Retina (tissue), 1 donor: ENCODE measurements around the gene RAC3.
A peak's percentile ranks its signal among the peaks of the same experiment; 100 is the strongest.

ENCODE experiments used
- DNase-seq: peaks from one replicate; pipeline ENCODE4 v3.0.0-alpha.2; 2016

Gene RAC3

DNA sequence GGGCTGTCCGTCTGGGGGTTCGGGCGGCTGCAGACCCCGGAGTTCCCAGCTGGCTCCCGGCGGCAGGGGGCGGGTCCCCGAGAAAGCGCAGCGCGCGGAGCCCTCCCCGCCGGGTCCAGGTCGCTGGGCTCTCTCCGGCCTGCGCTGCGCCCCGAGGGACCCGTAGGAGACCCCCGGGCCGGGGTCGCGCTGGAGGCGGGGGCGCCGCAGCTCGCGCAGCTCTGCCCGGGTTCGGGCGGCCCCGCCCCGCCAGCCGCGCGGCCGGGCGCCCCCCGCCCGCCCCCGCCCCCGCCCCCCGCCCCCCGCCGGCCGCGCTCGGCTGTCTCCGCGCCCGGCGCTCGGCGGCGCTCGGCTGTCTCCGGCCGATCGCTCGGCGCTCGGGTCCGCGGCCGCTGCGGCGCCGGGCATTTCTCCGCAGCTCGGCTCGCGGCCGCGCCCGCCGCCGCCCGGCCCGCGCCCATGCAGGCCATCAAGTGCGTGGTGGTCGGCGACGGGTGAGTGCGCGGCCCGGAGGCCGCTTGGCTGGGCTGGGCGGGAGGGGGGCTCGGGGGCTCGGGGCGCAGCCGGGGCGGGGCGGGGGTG, at the start of gene RAC3:
Gene RAC3, plus strand, starts transcription at position 376 of the 582 bp plus-strand sequence. Its CDS starts 84 bp downstream, at position 460.
- no peak for DNase-seq

- no peak for DNase-seq
These were observed 48.4 kb upstream of the RAC3 start for GRCh38 chr17:81983011-81983638.

- DNase-seq: no peak
These were observed 47.7 kb upstream of the RAC3 start for GRCh38 chr17:81983639-81984373.

GRCh38 chr17:81984773-81985410, 46.6 kb upstream of the RAC3 start:
- no peak for DNase-seq

- no peak for DNase-seq
These were observed 44.9 kb upstream of the RAC3 start for GRCh38 chr17:81986606-81987005.

GRCh38 chr17:81987161-81987770, 44.2 kb upstream of the RAC3 start:
- no peak for DNase-seq

- no peak for DNase-seq
These were observed 40.4 kb upstream of the RAC3 start for GRCh38 chr17:81990836-81991683.

DNA sequence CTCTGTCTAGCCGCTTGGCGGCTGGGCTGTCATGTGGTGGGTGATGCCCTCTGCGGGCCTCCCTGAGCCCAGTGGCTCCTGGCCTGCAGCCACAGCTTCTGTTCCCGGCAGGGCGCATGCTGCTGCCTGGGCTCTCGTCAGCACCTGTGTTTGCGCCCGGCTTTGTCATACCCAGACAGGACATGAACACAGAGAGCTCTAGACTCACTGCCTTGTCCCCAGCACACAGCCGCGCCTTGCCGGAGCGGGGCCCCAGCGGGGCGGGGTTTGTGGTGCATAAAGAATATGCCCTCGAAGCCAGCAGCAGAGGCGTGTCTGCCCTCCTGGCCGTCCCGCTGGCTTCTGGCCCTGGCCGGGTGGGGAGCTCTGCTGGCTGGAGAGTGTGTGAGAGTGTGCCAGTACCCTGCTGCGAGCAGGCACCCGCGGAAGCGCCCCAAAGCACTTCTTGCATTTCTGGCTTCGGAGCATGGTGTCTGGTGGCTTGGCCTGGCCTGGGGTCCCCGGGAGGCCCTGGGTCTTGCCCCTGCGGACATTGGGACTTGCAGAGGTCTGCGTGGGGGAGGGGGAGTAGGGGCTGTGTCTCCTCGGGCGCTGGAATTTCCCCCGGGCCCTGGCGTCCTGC, 39.7 kb upstream of the RAC3 start:
- DNase-seq: peak; percentile 88

DNA sequence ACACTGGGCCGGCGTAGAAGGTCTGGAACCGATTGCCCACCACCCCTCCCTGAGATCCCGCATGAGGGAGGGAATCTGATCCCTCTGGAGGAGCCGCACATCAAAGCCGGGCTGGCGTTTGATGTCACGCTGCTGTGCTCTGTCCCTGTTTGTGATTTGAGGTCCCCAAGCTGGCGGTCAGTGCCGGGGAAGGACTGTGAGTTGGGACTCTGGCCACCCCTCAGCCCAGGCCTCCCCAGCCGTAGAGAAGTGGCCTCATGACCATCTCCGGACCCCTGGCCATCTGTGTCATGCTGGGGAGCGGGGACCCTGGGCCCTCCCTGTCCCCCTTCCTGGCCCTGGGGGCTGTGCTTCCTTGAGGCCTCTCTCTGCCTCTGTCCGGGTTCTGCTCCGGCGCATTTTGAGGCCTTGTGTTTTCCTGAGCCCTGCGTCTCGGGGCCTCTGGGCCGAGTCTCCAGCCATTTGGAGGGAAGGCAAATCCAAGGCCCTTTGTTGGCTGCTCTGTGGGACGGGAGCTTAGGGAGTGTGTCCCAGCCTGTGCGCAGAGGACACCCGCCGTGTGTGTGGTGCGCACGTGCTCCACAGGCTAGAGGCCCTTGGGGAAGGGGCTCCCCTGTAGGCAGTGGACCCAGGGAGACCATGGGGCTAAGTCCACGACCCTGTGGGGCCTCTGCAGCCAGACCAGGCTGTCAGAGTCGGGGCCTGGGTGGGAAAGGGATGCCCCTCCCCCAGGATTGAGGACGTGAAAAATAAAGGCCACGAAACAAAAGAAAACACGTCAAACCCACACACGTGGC, 39.0 kb upstream of the RAC3 start:
- DNase-seq: peak; percentile 69

DNA sequence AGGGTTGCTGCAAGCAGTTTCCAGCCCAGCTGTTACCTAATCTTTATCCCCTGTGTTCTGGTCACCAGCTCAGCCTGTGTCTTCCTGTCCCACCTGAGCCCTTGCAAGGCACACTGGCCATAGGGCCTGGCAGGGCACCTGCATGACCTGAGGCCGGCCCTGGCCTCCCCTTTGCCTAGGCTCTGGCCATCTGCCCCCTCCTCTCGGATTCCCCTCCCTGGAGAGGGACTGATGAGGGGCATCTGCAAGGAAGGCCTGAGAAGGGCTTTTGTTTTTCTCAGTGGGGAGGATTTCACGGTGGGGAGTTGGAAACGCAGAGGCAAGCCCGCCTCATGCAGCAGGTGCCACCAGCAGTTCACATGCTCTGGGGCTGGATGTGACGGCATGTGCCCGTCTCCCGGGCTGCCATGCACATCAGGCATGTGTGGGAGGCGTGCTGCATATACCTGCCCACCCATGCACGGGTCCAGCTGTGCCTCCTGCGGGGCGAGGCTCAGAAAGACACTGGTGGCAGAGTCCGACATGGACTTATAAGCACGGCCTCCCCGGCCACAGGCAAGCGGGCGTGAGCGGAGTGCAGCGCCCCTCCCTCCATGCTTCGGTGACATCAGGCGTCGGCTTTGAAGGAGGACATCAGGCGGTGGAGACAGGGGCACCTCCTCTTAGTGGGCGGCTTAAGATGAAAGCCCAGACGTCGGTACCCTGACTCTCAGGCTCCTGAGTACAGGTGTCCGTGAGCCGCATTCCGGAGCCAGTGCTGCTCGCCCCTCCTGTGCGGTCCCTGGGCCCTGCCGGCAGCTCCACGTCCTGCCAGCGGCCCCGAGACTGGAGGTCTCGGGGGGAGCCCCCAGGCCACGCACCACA, 37.5 kb upstream of the RAC3 start:
- no peak for DNase-seq

DNA sequence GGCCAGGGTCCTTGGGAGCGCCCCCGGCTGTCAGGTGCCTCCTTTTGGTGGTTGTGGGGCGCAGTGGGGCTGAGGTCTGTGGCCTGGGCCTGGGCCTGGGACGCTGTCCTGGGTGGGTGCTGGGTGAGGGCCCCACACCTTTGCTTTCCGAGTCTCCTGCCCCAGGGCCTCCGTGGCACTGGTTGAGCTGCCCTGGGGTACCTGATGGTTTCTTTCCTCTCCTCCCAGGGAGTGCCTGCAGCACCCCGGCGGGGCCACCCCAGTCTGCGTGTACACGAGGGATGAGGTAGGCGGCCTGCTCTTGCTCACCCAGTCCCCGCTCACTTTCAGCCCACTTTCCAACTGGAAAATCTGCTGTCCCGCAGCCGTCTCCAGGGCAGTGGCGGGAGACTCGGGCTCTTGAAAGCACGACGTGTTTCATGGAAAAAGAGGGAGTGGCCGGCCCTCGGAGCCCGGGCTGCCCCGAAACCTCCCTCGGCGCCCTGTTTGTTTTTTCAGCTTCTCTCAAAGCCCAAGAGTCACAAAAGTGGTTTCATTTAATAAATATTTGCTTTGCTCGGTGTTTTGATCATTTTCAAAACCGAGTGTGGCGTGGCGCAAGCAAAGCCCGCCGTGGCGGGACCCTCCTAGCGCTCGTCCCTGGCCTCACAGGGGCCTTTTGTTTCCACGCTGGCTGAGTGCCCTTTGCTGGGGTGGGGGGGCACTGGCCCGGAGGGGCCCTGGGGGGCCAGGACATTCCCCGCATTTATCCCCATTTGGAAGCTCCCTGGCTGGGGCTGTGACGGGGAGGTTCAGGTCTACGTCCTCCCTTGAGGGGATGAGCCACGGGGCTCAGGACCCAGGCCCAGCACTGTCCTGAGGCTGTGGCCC, 36.6 kb upstream of the RAC3 start:
- DNase-seq: no peak

- DNase-seq: no peak
These were observed 35.8 kb upstream of the RAC3 start for GRCh38 chr17:81995463-81996231.

DNA sequence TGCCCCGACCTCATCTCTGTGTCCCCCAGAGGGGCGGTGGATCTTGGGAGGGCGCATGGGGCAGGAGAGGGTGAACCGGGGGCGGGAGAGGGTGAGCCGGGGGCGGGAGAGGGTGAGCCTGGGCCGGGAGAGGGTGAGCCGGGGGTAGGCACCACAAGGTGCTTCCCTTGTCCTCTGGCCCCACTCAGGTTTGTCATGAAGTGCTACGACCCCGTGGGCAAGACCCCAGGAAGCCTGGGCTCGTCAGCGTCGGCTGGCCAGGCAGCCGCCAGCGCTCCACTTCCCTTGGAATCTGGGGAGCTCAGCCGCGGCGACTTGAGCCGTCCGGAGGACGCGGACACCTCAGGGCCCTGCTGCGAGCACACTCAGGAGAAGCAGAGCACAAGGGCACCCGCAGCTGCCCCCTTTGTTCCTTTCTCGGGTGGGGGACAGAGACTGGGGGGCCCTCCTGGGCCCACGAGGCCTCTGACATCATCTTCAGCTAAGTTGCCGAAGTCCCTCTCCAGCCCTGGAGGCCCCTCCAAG, 35.2 kb upstream of the RAC3 start:
- DNase-seq: no peak

- no peak for DNase-seq
These were observed 34.6 kb upstream of the RAC3 start for GRCh38 chr17:81996757-81997441.

GRCh38 chr17:81998212-81998611, 33.3 kb upstream of the RAC3 start:
- no peak for DNase-seq

DNA sequence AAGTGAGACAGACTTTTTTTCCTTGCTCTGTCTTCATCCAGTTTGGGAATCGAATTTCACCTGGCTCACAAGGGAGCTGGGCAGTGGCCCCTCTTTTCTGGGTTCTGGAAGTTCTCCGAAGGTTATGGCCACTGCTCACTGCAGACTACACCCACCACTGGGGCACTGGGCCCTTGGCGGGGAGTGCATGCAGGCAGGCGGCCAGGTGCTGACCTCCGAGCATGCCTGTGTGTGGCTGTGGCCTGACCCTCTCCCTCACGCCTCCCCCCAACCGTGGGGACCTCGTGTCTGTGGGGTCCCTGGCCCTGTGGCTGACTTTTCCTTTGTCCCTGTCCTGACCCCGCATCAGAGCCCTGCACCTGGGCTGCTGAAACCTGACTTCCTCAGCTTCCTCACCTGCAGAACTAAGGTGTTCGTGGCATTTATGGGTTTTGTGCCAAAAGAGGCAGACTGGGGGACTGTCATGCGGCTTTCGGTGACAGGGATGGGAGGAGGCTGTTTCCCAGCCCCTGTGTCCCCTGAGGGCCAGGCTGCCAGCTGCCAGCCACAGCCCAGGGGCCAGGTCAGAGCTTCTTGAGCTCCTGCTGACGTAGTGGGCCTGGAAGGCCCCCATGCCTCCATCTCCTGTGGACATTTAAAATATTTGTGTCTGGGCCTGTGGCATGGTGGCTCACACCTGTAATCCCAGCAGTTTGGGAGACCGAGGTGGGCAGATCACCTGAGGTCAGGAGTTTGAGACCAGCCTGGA, 32.6 kb upstream of the RAC3 start:
- DNase-seq: no peak

DNA sequence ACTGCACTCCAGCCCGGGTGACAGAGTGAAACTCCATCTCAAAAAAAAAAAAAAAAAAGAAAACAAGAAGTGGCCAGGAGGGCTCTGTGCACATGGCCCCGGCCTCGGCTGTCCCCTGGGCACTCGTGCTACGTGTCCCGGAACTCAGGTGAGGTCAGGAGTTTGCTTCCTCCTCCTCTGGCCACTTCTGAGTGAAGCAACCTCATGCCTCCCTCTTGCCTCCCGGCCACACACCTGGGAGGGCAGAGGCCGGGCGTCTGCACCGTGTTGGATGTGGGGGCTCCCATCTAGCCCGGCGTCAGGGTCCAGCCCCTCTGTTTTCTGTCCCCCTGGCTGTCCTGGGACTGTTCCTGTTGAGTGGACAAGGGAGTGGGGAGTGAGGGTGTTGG, 31.9 kb upstream of the RAC3 start:
- DNase-seq: peak; percentile 1
